SK-N-SH treated with all-trans-retinoic acid at 6 μM for 48 hours (cell line): ENCODE measurements around the gene OBSCN.

Experiments
- ATAC-seq: fragments of 200-7000 bp; cut with Tn5 transposase; 3 replicates; pipeline ENCODE4 v1.9.1; 2020; ENCODE audit warnings: mild to moderate bottlenecking, moderate library complexity
- ARNTL ChIP-seq: fragments of 450-650 bp; formaldehyde crosslinking; IDR thresholded peaks from 2 replicates; pipeline ENCODE4 v1.5.0; 2020; ENCODE audit warnings: low read depth, mild to moderate bottlenecking, moderate library complexity, borderline replicate concordance
- CREB5 ChIP-seq: fragments of 250-450 bp; sonication (Bioruptor Pico); IDR thresholded peaks from 2 replicates; pipeline ENCODE4 v1.5.1; 2020; ENCODE audit warnings: low read depth, mild to moderate bottlenecking, moderate library complexity
- CSRNP3 ChIP-seq: fragments of 250-450 bp; sonication (Bioruptor Pico); IDR thresholded peaks from 2 replicates; pipeline ENCODE4 v1.5.1; 2021; ENCODE audit warnings: mild to moderate bottlenecking, moderate library complexity
- ESRRG ChIP-seq: fragments of 250-450 bp; sonication (Bioruptor Pico); IDR thresholded peaks from 2 replicates; pipeline ENCODE4 v1.6.1; 2021; ENCODE audit warnings: mild to moderate bottlenecking
- GLIS3 ChIP-seq: fragments of 250-450 bp; sonication (Bioruptor Pico); IDR thresholded peaks from 2 replicates; pipeline ENCODE4 v1.5.0; 2020; ENCODE audit warnings: mild to moderate bottlenecking, moderate library complexity
- ISL1 ChIP-seq: fragments of 250-450 bp; sonication (Bioruptor Pico); IDR thresholded peaks from 2 replicates; pipeline ENCODE4 v2.1.2; 2022; ENCODE audit warnings: mild to moderate bottlenecking, moderate library complexity
- OSR1 ChIP-seq: fragments of 250-450 bp; sonication (Bioruptor Pico); IDR thresholded peaks from 2 replicates; pipeline ENCODE4 v1.8.0; 2022; ENCODE audit warnings: moderate library complexity, mild to moderate bottlenecking, inconsistent platforms
- PATZ1 ChIP-seq: fragments of 250-450 bp; sonication (Bioruptor Pico); IDR thresholded peaks from 2 replicates; pipeline ENCODE4 v1.8.0; 2020; ENCODE audit warnings: mild to moderate bottlenecking, moderate library complexity, borderline replicate concordance
- POU6F1 ChIP-seq: fragments of 250-450 bp; sonication (Bioruptor Pico); IDR thresholded peaks from 2 replicates; pipeline ENCODE4 v1.8.0; 2021; ENCODE audit warnings: low read depth, mild to moderate bottlenecking, moderate library complexity, borderline replicate concordance
- PPARA ChIP-seq: fragments of 250-450 bp; sonication (Bioruptor Pico); IDR thresholded peaks from 2 replicates; pipeline ENCODE4 v1.5.0; 2020; ENCODE audit warnings: mild to moderate bottlenecking, borderline replicate concordance
- RARB ChIP-seq: fragments of 250-450 bp; sonication (Bioruptor Pico); IDR thresholded peaks from 2 replicates; pipeline ENCODE4 v1.8.0; 2021; ENCODE audit warnings: mild to moderate bottlenecking, moderate library complexity
- TCF4 ChIP-seq: fragments of 250-450 bp; sonication (Bioruptor Pico); IDR thresholded peaks from 2 replicates; pipeline ENCODE4 v1.8.0; 2021; ENCODE audit warnings: mild to moderate bottlenecking, moderate library complexity, borderline replicate concordance
- TOX ChIP-seq: fragments of 250-450 bp; sonication (Bioruptor Pico); IDR thresholded peaks from 2 replicates; pipeline ENCODE4 v1.8.0; 2021; ENCODE audit warnings: mild to moderate bottlenecking, moderate library complexity, borderline replicate concordance
- TSHZ2 ChIP-seq: fragments of 250-450 bp; sonication (Bioruptor Pico); IDR thresholded peaks from 2 replicates; pipeline ENCODE4 v1.5.0; 2020; ENCODE audit warnings: mild to moderate bottlenecking, moderate library complexity
- ZC3H10 ChIP-seq: fragments of 250-450 bp; sonication (Bioruptor Pico); IDR thresholded peaks from 2 replicates; pipeline ENCODE4 v1.5.1; 2021; ENCODE audit warnings: mild to moderate bottlenecking, moderate library complexity
- ZFP30 ChIP-seq: fragments of 450-650 bp; formaldehyde crosslinking; IDR thresholded peaks from 2 replicates; pipeline ENCODE4 v1.5.0; 2022; ENCODE audit warnings: mild to moderate bottlenecking, moderate library complexity
- ZNF70 ChIP-seq: fragments of 450-650 bp; formaldehyde crosslinking; IDR thresholded peaks from 2 replicates; pipeline ENCODE4 v1.5.0; 2020; ENCODE audit warnings: mild to moderate bottlenecking, moderate library complexity

The OBSCN gene

GRCh38 chr1:228270032-228270431, 62.2 kb downstream of the OBSCN start (continued):
- TF ChIP-seq PATZ1 (CRISPR knock-in tag) (no peak), ISL1 (CRISPR knock-in tag) (no peak), ZFP30 (CRISPR knock-in tag) (no peak)

- no peak for ATAC-seq
- TF ChIP-seq PPARA (no peak), CSRNP3 (CRISPR knock-in tag) (no peak), PATZ1 (CRISPR knock-in tag) (no peak), CREB5 (CRISPR knock-in tag) (no peak), TCF4 (no peak), ISL1 (CRISPR knock-in tag) (no peak), TSHZ2 (CRISPR knock-in tag) (no peak), ZNF70 (CRISPR knock-in tag) (no peak), ESRRG (CRISPR knock-in tag) (no peak), ARNTL (CRISPR knock-in tag) (no peak), GLIS3 (no peak), POU6F1 (CRISPR knock-in tag) (no peak)
- TF ChIP-seq, all 23 proteins: peak for 0
These were observed 63.9 kb downstream of the OBSCN start for GRCh38 chr1:228271701-228272251.

GRCh38 chr1:228272331-228272791, 64.5 kb downstream of the OBSCN start:
- no peak for ATAC-seq
- TF ChIP-seq ESRRG (CRISPR knock-in tag) (no peak), POU6F1 (CRISPR knock-in tag) (no peak), ZC3H10 (no peak), RARB (CRISPR knock-in tag) (no peak), OSR1 (CRISPR knock-in tag) (no peak), TOX (CRISPR knock-in tag) (no peak)
